Measurements from ENCODE around the gene CRISPLD2.

CRISPLD2 gene

GRCh38 chr16:84914273-84914672 lies 94.5 kb downstream of the CRISPLD2 start:
- TF ChIP-seq EZH2phosphoT487 (IDR thresholded peaks at IDR 0.05; ENCODE audit: borderline replicate concordance), result no peak
- no peak for TF ChIP-seq CTCF (conservative IDR thresholded peaks at IDR 0.05; ENCODE audit: low read length)
- Histone ChIP-seq H4K20me1 (ENCODE audit: insufficient read depth, low read length, poor library complexity, severe bottlenecking) (no peaks in the 10 kb centered on the region), H3K79me2 (ENCODE audit: insufficient read depth, low read length) (no peaks in the 10 kb centered on the region), H3K9me2 (replicated peaks; ENCODE audit: low read depth, low read length) (no peaks in the 10 kb centered on the region), H3K9ac (ENCODE audit: low read depth, low read length, poor library complexity, severe bottlenecking) (no peak overlapping the region), H3K27me3 (ENCODE audit: insufficient read depth, low read length, poor library complexity, severe bottlenecking) (no peaks in the 10 kb centered on the region), H3K36me3 (ENCODE audit: insufficient read depth, low read length) (no peaks in the 10 kb centered on the region), H3K4me1 (ENCODE audit: insufficient read depth, low read length, poor library complexity, severe bottlenecking) (no peaks in the 10 kb centered on the region), H3K4me2 (ENCODE audit: low read depth, low read length, poor library complexity, severe bottlenecking) (no peak overlapping the region), H2AFZ (ENCODE audit: low read length) (no peak overlapping the region), H3F3A (ENCODE audit: low read depth) (no peaks in the 10 kb centered on the region), H3K4me3 (ENCODE audit: low read length, poor library complexity, severe bottlenecking) (no peak overlapping the region), H3K9me3 (ENCODE audit: insufficient read depth, low read depth, low read length) (no peaks in the 10 kb centered on the region)

GRCh38 chr16:84916178-84916577 lies 96.4 kb downstream of the CRISPLD2 start:
- Histone ChIP-seq H4K20me1 (ENCODE audit: insufficient read depth, low read length, poor library complexity, severe bottlenecking) (no peaks in the 10 kb centered on the region), H3K4me3 (ENCODE audit: low read length, poor library complexity, severe bottlenecking) (no peak overlapping the region), H3K9me2 (replicated peaks; ENCODE audit: low read depth, low read length) (no peaks in the 10 kb centered on the region), H3F3A (ENCODE audit: low read depth) (no peaks in the 10 kb centered on the region), H3K4me1 (ENCODE audit: insufficient read depth, low read length, poor library complexity, severe bottlenecking) (no peaks in the 10 kb centered on the region), H3K36me3 (ENCODE audit: insufficient read depth, low read length) (no peaks in the 10 kb centered on the region), H3K27me3 (ENCODE audit: insufficient read depth, low read length, poor library complexity, severe bottlenecking) (no peaks in the 10 kb centered on the region), H3K4me2 (ENCODE audit: low read depth, low read length, poor library complexity, severe bottlenecking) (no peak overlapping the region), H3K9me3 (ENCODE audit: insufficient read depth, low read depth, low read length) (no peaks in the 10 kb centered on the region), H3K9ac (ENCODE audit: low read depth, low read length, poor library complexity, severe bottlenecking) (no peak overlapping the region), H3K79me2 (ENCODE audit: insufficient read depth, low read length) (no peaks in the 10 kb centered on the region), H2AFZ (ENCODE audit: low read length) (no peak overlapping the region)
- TF ChIP-seq CTCF (conservative IDR thresholded peaks at IDR 0.05; ENCODE audit: low read length) (no peak), EZH2phosphoT487 (IDR thresholded peaks at IDR 0.05; ENCODE audit: borderline replicate concordance) (no peak)

DNA sequence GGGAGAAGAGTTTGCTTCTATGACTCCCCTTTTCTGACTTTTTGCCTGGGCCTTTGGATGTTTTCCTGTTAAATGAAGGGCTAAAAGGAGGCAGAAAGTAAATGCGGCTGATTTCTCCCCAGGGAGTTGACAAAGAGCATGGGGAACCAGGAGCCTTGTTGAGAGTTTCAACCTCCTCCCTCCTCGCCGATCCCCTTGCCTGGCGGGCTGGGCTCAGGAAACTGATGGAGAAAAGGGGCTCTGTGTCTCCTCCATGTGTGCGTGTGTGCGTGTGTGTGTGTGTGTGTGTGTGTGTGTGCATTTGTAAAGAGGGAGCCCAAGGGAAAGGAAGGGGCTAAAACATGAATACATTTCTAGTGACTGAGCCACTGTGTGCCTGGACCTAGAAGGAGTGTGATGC lies 97.1 kb downstream of the CRISPLD2 start:
- H3K9me2 ChIP-seq (replicated peaks; ENCODE audit: low read depth, low read length), result no peaks in the 10 kb centered on the region
- no peaks in the 10 kb centered on the region for H3K79me2 ChIP-seq (ENCODE audit: insufficient read depth, low read length)
- H3K4me1 ChIP-seq (ENCODE audit: insufficient read depth, low read length, poor library complexity, severe bottlenecking), result no peaks in the 10 kb centered on the region
- H4K20me1 ChIP-seq (ENCODE audit: insufficient read depth, low read length, poor library complexity, severe bottlenecking), result no peaks in the 10 kb centered on the region
- H3K4me3 ChIP-seq (ENCODE audit: low read length, poor library complexity, severe bottlenecking), result no peak overlapping the region
- H3K9me3 ChIP-seq (ENCODE audit: insufficient read depth, low read depth, low read length), result no peaks in the 10 kb centered on the region
- TF ChIP-seq EZH2phosphoT487 (IDR thresholded peaks at IDR 0.05; ENCODE audit: borderline replicate concordance) (no peak), CTCF (conservative IDR thresholded peaks at IDR 0.05; ENCODE audit: low read length) (no peak)
- no peaks in the 10 kb centered on the region for H3K27me3 ChIP-seq (ENCODE audit: insufficient read depth, low read length, poor library complexity, severe bottlenecking)
- no peak overlapping the region for H2AFZ ChIP-seq (ENCODE audit: low read length)
- no peaks in the 10 kb centered on the region for H3K36me3 ChIP-seq (ENCODE audit: insufficient read depth, low read length)
- H3K4me2 ChIP-seq (ENCODE audit: low read depth, low read length, poor library complexity, severe bottlenecking), result no peak overlapping the region
- no peaks in the 10 kb centered on the region for H3F3A ChIP-seq (ENCODE audit: low read depth)
- H3K9ac ChIP-seq (ENCODE audit: low read depth, low read length, poor library complexity, severe bottlenecking), result no peak overlapping the region

All from Loucy (cell line).